ENCODE data around the gene TMEM45A. TPM values are rescaled to one million over a fixed set of nuclear protein-coding genes. Genes with fewer than 3 reads are reported as not detected.
A peak's percentile ranks its signal among the peaks of the same experiment; 100 is the strongest.

TMEM45A gene
- total RNA-seq, 2 experiments from 2014 or later: 1.1 to 1.8 TPM

DNA sequence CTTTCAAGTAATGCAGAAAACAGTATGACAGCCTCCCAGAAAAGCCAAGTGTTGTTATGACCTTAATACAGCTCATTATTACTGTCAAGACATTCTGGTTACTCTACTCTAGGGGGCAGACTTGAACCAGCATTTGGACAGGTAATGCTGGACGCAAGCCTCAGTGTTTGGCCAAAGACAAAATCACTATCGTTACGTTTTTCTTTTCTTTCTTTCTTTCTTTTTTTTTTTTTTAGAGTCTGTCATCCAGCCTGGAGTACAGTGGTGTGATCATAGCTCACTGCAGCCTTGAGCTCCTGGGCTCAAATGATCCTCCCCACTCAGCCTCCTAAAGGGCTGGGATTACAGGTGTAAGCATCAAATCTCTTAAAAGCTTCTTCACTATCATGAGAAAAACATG is 29.4 kb upstream of the TMEM45A start:
- H3K9me3 Mint-ChIP-seq: peaks cover 2% of the 10 kb centered on the region
- ATAC-seq: peak; percentile 87

GRCh38 chr3:100463646-100464155 is 28.7 kb upstream of the TMEM45A start:
- Mint-ChIP-seq H3K4me1 (ENCODE audit: low read depth) (peaks cover 6% of the 10 kb centered on the region), H3K27me3 (no peaks in the 10 kb centered on the region), H3K4me3 (no peak overlapping the region), H3K36me3 (ENCODE audit: low read depth) (no peaks in the 10 kb centered on the region), H3K9me3 (peaks cover 5% of the 10 kb centered on the region), H3K27ac (no peak overlapping the region)
- POLR2A ChIA-PET: no interaction called here
- DNase-seq (no peak), ATAC-seq (no peak)
- TF ChIP-seq, protein P1, sequence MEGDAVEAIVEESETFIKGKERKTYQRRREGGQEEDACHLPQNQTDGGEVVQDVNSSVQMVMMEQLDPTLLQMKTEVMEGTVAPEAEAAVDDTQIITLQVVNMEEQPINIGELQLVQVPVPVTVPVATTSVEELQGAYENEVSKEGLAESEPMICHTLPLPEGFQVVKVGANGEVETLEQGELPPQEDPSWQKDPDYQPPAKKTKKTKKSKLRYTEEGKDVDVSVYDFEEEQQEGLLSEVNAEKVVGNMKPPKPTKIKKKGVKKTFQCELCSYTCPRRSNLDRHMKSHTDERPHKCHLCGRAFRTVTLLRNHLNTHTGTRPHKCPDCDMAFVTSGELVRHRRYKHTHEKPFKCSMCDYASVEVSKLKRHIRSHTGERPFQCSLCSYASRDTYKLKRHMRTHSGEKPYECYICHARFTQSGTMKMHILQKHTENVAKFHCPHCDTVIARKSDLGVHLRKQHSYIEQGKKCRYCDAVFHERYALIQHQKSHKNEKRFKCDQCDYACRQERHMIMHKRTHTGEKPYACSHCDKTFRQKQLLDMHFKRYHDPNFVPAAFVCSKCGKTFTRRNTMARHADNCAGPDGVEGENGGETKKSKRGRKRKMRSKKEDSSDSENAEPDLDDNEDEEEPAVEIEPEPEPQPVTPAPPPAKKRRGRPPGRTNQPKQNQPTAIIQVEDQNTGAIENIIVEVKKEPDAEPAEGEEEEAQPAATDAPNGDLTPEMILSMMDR (IDR thresholded peaks at IDR 0.05): no peak
- intact Hi-C loops (cut with micrococcal nuclease): loop anchor here (1.0 kb wide), 1 partner anchor 127 kb away; no protein-coding TSS in a partner anchor
- CTCF ChIA-PET: interaction anchor here (0.6 to 3.1 kb wide), 19 partner anchors 11 to 386 kb away, joined by 3 to 84 read pairs (median 5); partner anchors contain the start of genes TMEM45A and TOMM70

More for the DNA sequence above, 29.4 kb upstream of the TMEM45A start:
- CTCF ChIA-PET: interaction anchor here (0.6 to 3.1 kb wide), 34 partner anchors 11 to 387 kb away, joined by 3 to 84 read pairs (median 5); partner anchors contain the start of genes TMEM45A and TOMM70
- H3K27me3 Mint-ChIP-seq: no peaks in the 10 kb centered on the region
- peaks cover 6% of the 10 kb centered on the region for H3K4me1 Mint-ChIP-seq (ENCODE audit: low read depth)
- no peak overlapping the region for H3K27ac Mint-ChIP-seq
- intact Hi-C loops (cut with micrococcal nuclease): loop anchor here (1.0 kb wide), 1 partner anchor 127 kb away; no protein-coding TSS in a partner anchor
- DNase-seq: peak; percentile 17
- TF ChIP-seq, protein P1 (IDR thresholded peaks at IDR 0.05): peak; percentile 77
- no peaks in the 10 kb centered on the region for H3K36me3 Mint-ChIP-seq (ENCODE audit: low read depth)
- POLR2A ChIA-PET: interaction anchor here (0.7 kb wide), 2 partner anchors 11 to 248 kb away, joined by 3 to 5 read pairs; no protein-coding TSS in a partner anchor
- H3K4me3 Mint-ChIP-seq: no peak overlapping the region

DNA sequence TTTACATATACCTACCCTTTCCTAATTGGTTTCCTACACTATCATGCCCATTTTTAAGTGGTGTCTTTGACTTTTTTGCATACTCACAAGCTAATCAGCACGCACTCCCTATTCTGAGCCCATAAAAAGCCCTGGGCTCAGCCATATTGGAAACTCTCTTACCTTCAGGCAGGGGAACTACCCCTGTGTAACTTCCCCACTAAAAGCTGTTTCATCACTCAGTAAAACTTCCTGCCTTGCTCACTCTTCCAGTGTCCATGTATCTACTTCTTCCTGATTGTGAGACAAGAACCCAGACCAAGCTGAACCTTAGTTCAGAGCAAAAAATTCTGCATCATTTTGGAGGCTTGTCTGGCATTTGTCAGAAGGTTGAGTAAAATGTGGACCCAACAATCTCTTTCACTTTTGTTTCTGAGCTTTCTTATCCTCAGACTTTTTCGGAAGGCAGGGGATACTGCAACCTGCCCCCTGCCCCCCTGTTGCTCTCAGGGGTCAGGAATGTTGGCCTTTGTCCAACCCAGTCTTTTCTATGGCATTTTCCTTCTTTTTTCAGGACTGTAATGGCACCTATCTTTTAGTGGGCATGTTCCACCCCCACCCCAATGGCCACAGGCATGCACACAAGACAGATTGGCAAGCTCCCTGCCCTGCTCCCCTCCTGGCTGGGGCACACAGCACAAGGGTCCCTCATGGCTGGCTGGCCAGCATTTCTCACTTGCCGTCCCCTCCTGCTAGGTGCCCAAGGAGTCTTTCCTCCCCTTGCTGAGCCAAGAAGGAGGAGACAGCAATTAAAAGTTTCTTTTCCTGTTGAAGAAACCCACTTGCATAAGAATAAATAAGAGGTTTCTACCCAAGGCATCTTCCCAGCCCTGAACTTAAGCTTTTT is 26.3 kb upstream of the TMEM45A start:
- intact Hi-C loops (cut with micrococcal nuclease): no loop called here

DNA sequence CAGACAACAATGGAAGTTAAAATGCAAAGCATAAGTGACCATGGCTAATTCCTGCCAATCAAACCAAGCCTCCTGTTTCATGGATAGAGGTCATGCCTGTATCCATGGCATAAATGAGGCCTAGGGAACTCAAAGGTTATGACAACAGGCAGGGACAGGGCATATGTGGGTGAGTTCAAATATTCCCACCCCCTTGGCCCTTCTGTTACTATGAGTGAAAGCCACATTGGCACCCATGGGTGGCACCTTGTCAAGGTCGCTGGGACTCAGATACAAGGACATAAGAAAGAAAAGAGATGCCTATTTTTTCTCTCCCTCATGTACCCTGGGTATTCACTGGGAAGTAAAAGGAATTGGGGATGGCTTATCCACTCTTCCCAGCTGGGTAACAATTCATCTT is 25.3 kb upstream of the TMEM45A start:
- Mint-ChIP-seq H3K4me3 (no peak overlapping the region), H3K27me3 (no peaks in the 10 kb centered on the region), H3K27ac (no peak overlapping the region), H3K36me3 (ENCODE audit: low read depth) (peaks cover 3% of the 10 kb centered on the region), H3K9me3 (peaks cover 12% of the 10 kb centered on the region), H3K4me1 (ENCODE audit: low read depth) (peaks cover 6% of the 10 kb centered on the region)
- intact Hi-C loops (cut with micrococcal nuclease): no loop called here
- ChIA-PET CTCF (interaction anchor here (1.8 kb wide), 1 partner anchor 124 kb away, joined by 4 read pairs; no protein-coding TSS in a partner anchor), POLR2A (interaction anchor here (0.6 kb wide), 1 partner anchor 201 kb away, joined by 4 read pairs; no protein-coding TSS in a partner anchor)
- TF ChIP-seq, protein P1 (IDR thresholded peaks at IDR 0.05): no peak
- ATAC-seq (no peak), DNase-seq (no peak)

More for the DNA sequence above, 26.3 kb upstream of the TMEM45A start:
- TF ChIP-seq, protein P1 (IDR thresholded peaks at IDR 0.05): no peak
- no peaks in the 10 kb centered on the region for H3K27me3 Mint-ChIP-seq
- peaks cover 6% of the 10 kb centered on the region for H3K4me1 Mint-ChIP-seq (ENCODE audit: low read depth)
- no peak overlapping the region for H3K27ac Mint-ChIP-seq
- no peak overlapping the region for H3K4me3 Mint-ChIP-seq
- POLR2A ChIA-PET: interaction anchor here (1.0 kb wide), 1 partner anchor 66 kb away, joined by 3 read pairs; no protein-coding TSS in a partner anchor
- DNase-seq (no peak), ATAC-seq (peak; percentile 43)
- CTCF ChIA-PET: interaction anchor here (0.9 to 1.8 kb wide), 5 partner anchors 10 to 730 kb away, joined by 3 to 9 read pairs (median 4); no protein-coding TSS in a partner anchor
- peaks cover 3% of the 10 kb centered on the region for H3K36me3 Mint-ChIP-seq (ENCODE audit: low read depth)
- H3K9me3 Mint-ChIP-seq: peaks cover 12% of the 10 kb centered on the region
